ENCODE results near the gene HS6ST1. TPM values are rescaled to one million over a fixed set of nuclear protein-coding genes. Genes with fewer than 3 reads are reported as not detected.

Gene HS6ST1
- total and polyA plus RNA-seq, 2 donors (not counting 1 experiment from before 2014, with no cell fraction given): 16.6 to 59.9 TPM

GRCh38 chr2:128289439-128289838 lies 29.2 kb downstream of the HS6ST1 start:
- Histone ChIP-seq H3K36me3 (ENCODE audit: control insufficient read depth, insufficient read depth, low read length) (peaks cover 3% of the 10 kb centered on the region), H4K20me1 (ENCODE audit: control insufficient read depth, extremely low read depth, insufficient read depth, low read length) (no peaks in the 10 kb centered on the region), H3K27ac (ENCODE audit: insufficient read depth, low read length) (no peak overlapping the region), H3K4me1 (ENCODE audit: control insufficient read depth, extremely low read depth, insufficient read depth, low read length) (no peaks in the 10 kb centered on the region), H3K4me3 (replicated peaks in 1 of 4; ENCODE audit: control extremely low read depth in 1 of 4, insufficient read depth in 1 of 4, low read depth in 3 of 4, low read length in 4 of 4) (no peak overlapping the region), H3K9me3 (ENCODE audit: control insufficient read depth, insufficient read depth, low read depth, low read length) (no peaks in the 10 kb centered on the region), H3K4me2 (ENCODE audit: extremely low read depth, insufficient read depth, low read length) (no peak overlapping the region), H3K9ac (ENCODE audit: insufficient read depth, low read length) (no peak overlapping the region), H3K79me2 (ENCODE audit: control insufficient read depth, insufficient read depth, low read length) (peaks cover 10% of the 10 kb centered on the region), H2AFZ (ENCODE audit: low read length) (no peak overlapping the region), H3K27me3 (ENCODE audit: control insufficient read depth, insufficient read depth, low read length) (no peaks in the 10 kb centered on the region)
- DNase-seq (ENCODE audit: low read depth in 2 of 2): no peak
- no peak for TF ChIP-seq CTCF (conservative IDR thresholded peaks at IDR 0.05 in 1 of 2, IDR thresholded peaks at IDR 0.05 in 1 of 2; ENCODE audit: low read depth in 1 of 2, low read length in 2 of 2)
- no peak for TF ChIP-seq EZH2 (IDR thresholded peaks at IDR 0.05; ENCODE audit: low read length, missing control alignments)

GRCh38 chr2:128288781-128289180 lies 29.9 kb downstream of the HS6ST1 start:
- Histone ChIP-seq H3K79me2 (ENCODE audit: control insufficient read depth, insufficient read depth, low read length) (peaks cover 8% of the 10 kb centered on the region), H3K4me2 (ENCODE audit: extremely low read depth, insufficient read depth, low read length) (no peak overlapping the region), H3K9me3 (ENCODE audit: control insufficient read depth, insufficient read depth, low read depth, low read length) (no peaks in the 10 kb centered on the region), H3K4me1 (ENCODE audit: control insufficient read depth, extremely low read depth, insufficient read depth, low read length) (no peaks in the 10 kb centered on the region), H3K36me3 (ENCODE audit: control insufficient read depth, insufficient read depth, low read length) (peaks cover 3% of the 10 kb centered on the region), H3K4me3 (replicated peaks in 1 of 4; ENCODE audit: control extremely low read depth in 1 of 4, insufficient read depth in 1 of 4, low read depth in 3 of 4, low read length in 4 of 4) (no peak overlapping the region), H3K27me3 (ENCODE audit: control insufficient read depth, insufficient read depth, low read length) (no peaks in the 10 kb centered on the region), H2AFZ (ENCODE audit: low read length) (no peak overlapping the region), H3K9ac (ENCODE audit: insufficient read depth, low read length) (no peak overlapping the region), H3K27ac (ENCODE audit: insufficient read depth, low read length) (no peak overlapping the region), H4K20me1 (ENCODE audit: control insufficient read depth, extremely low read depth, insufficient read depth, low read length) (no peaks in the 10 kb centered on the region)
- no peak for DNase-seq (ENCODE audit: low read depth in 2 of 2)
- TF ChIP-seq CTCF (conservative IDR thresholded peaks at IDR 0.05 in 1 of 2, IDR thresholded peaks at IDR 0.05 in 1 of 2; ENCODE audit: low read depth in 1 of 2, low read length in 2 of 2): no peak
- no peak for TF ChIP-seq EZH2 (IDR thresholded peaks at IDR 0.05; ENCODE audit: low read length, missing control alignments)

- H4K20me1 ChIP-seq (ENCODE audit: control insufficient read depth, extremely low read depth, insufficient read depth, low read length): no peaks in the 10 kb centered on the region
- H3K36me3 ChIP-seq (ENCODE audit: control insufficient read depth, insufficient read depth, low read length): peaks cover 3% of the 10 kb centered on the region
- no peak for DNase-seq (ENCODE audit: low read depth in 2 of 2)
Observed at GRCh38 chr2:128287780-128288735, 30.6 kb downstream of the HS6ST1 start.

More at GRCh38 chr2:128287780-128288735, 30.6 kb downstream of the HS6ST1 start:
- Histone ChIP-seq H3K4me3 (replicated peaks in 1 of 4; ENCODE audit: control extremely low read depth in 1 of 4, insufficient read depth in 1 of 4, low read depth in 3 of 4, low read length in 4 of 4) (no peak overlapping the region), H3K9ac (ENCODE audit: insufficient read depth, low read length) (no peak overlapping the region), H3K4me1 (ENCODE audit: control insufficient read depth, extremely low read depth, insufficient read depth, low read length) (no peaks in the 10 kb centered on the region), H3K27me3 (ENCODE audit: control insufficient read depth, insufficient read depth, low read length) (no peaks in the 10 kb centered on the region), H3K27ac (ENCODE audit: insufficient read depth, low read length) (no peak overlapping the region), H3K9me3 (ENCODE audit: control insufficient read depth, insufficient read depth, low read depth, low read length) (no peaks in the 10 kb centered on the region), H3K4me2 (ENCODE audit: extremely low read depth, insufficient read depth, low read length) (no peak overlapping the region), H3K79me2 (ENCODE audit: control insufficient read depth, insufficient read depth, low read length) (peaks cover 4% of the 10 kb centered on the region), H2AFZ (ENCODE audit: low read length) (no peak overlapping the region)
- TF ChIP-seq EZH2 (IDR thresholded peaks at IDR 0.05; ENCODE audit: low read length, missing control alignments) (no peak), CTCF (conservative IDR thresholded peaks at IDR 0.05 in 1 of 2, IDR thresholded peaks at IDR 0.05 in 1 of 2; ENCODE audit: low read depth in 1 of 2, low read length in 2 of 2) (no peak)
